ENCODE measurements around the gene SOCS3.

DNA sequence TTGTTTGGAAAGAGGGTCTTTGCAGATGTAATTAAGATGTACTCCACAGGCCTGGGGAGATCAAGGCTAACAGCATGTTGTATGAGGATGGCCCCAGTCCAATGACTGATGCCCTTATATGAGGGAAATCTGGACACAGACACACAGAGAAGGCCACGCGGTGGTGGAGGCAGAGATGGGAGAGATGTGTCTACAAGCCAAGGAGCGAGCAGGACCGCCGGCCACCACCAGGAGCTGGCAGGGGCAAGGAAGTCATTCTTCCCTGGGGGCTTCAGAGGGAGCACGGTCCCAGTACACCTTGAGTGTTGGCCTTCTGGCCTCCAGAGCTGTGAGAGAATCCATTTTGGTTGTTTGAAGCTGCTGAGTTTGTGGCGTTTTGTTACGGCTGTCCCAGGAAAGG is 14.7 kb downstream of the SOCS3 start:
- TF ChIP-seq, protein P1, sequence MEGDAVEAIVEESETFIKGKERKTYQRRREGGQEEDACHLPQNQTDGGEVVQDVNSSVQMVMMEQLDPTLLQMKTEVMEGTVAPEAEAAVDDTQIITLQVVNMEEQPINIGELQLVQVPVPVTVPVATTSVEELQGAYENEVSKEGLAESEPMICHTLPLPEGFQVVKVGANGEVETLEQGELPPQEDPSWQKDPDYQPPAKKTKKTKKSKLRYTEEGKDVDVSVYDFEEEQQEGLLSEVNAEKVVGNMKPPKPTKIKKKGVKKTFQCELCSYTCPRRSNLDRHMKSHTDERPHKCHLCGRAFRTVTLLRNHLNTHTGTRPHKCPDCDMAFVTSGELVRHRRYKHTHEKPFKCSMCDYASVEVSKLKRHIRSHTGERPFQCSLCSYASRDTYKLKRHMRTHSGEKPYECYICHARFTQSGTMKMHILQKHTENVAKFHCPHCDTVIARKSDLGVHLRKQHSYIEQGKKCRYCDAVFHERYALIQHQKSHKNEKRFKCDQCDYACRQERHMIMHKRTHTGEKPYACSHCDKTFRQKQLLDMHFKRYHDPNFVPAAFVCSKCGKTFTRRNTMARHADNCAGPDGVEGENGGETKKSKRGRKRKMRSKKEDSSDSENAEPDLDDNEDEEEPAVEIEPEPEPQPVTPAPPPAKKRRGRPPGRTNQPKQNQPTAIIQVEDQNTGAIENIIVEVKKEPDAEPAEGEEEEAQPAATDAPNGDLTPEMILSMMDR (IDR thresholded peaks at IDR 0.05), result peak in 1 of 3 experiments; percentile 3
- no peak for TF ChIP-seq POLR2A (IDR thresholded peaks at IDR 0.05)

All from testis (tissue), 2 donors.